GM19438 (cell line): ENCODE results near the gene WDR27.
"Not testable (repeated sequence)": the region's sequence is repeated elsewhere in the genome, so short reads cannot be mapped to it uniquely, and the experiment has no call there.

Source experiments
- ATAC-seq: cut with Tn5 transposase; IDR thresholded peaks from one replicate; pipeline ENCODE4 v1.9.1; 2021; ENCODE audit warnings: low read depth; ENCODE audit not compliant: unreplicated experiment

The WDR27 gene

DNA sequence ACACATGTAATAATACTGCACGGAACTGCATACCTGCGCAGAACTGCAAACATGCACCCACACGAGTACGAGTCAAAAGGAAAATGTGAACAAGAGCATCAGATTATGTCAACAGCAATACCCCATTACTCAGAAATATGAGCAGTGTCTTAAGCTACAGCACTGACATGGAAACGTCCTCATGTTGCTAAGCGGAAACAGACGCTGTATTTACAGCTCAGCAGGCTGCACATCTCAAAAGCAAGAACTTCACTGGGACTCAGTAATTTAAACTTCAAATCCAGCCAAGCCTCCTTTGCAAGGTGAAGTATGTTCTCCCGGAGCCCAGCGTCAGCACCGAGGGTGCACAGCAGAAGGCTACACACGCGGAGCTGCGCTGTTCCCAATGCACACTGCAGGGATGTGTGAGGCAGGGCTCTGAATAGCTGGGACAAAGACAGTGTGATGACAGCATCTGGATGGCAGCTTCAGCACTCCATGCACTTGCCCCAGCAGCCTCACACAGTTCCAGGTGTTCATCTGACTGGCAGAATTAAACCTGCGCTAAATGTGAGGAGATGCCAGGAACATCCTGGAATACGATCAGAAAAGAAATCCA is 202.8 kb downstream of the WDR27 start:
- no peak for ATAC-seq

DNA sequence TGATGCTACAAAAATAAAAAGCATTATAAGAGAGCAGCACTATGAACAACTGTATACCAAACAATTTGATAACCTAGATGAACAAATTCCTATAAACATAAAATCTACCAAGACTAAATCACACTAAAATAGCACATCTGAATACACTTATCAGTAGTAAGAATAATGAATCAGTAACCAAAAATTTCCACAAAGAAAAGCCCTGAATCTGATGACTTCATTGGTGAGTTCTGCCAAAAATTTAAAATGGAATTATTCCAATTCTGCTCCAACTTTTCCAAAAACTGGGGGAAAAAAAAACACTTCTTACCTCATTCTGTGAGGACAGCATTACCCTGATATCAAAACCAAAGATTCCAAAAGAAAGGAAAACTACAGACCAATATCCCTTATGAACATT is 206.2 kb downstream of the WDR27 start:
- no peak for ATAC-seq

DNA sequence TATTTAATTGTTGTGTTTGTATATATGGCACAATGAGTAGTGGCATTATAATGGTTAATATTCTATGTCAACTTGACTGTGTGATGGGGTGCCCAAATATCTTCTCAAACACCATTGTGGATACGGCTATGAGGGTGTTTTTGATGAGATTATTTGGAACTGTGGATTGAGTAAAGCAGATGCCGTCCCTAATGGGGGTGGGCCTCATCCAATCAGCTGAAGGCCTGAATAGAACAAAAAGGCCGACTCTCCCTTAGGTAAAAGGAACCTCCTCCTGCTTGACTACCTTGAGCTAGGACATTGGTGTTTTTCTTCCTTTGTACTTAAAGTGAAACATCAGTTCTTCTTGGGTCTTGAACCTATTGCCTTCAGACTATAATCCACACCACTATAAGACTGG is 207.8 kb downstream of the WDR27 start:
- no peak for ATAC-seq

DNA sequence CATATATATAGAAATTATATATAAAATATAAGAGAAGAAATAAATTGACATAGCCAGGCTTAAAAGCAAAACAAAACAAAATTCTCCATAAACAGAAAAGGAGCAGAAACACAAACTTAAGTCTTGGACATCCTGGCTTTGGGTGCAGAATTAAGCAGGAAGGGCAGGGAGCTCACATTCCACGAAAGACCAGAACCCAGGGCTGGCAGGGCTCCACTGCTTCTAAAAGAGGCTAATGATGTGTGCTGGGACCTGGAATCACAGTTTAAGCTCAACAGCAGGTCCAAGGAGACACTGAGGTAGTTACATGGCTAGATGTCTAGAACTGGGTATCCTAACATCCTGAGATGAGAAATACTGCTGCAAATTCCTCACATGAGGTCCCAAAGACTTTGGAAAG is 210.3 kb downstream of the WDR27 start:
- ATAC-seq = no peak

DNA sequence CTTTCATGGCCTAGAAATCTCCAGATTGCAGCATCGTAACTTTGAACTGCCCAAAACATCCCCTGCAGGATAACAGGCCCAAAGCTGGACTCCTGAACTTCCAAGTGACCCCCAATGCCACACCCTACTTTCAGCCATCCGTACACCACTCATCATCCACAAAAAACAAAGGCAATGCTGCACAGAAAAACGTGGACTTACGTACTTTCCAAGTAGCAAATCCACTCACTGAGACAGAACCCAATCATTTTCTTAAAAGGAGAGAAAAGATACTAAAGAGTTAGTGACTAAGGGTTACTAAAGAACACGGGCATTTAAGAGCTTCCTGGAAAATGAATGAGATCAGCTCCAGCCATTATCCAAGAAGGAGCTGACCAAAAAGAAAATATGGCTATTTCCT is 211.0 kb downstream of the WDR27 start:
- ATAC-seq = no peak

DNA sequence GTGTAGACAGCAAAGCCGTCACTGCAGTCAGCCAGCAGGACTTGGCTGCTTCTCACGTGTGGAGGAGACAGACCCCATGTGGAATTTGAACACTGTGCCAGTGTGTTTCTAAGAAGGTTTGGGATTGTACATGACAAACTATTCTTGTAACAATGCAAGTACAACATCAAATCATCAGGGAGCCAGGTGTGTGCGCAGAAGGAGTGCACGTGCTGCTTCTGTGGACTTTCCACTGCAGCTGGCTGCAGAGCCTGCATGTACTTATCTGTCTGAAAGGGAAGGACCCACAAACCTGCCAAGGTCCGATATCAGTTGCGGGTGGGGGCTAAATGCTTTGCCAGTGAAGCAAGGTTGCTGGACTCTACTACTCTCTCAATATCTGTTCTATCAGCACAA is 211.6 kb downstream of the WDR27 start:
- no peak for ATAC-seq

DNA sequence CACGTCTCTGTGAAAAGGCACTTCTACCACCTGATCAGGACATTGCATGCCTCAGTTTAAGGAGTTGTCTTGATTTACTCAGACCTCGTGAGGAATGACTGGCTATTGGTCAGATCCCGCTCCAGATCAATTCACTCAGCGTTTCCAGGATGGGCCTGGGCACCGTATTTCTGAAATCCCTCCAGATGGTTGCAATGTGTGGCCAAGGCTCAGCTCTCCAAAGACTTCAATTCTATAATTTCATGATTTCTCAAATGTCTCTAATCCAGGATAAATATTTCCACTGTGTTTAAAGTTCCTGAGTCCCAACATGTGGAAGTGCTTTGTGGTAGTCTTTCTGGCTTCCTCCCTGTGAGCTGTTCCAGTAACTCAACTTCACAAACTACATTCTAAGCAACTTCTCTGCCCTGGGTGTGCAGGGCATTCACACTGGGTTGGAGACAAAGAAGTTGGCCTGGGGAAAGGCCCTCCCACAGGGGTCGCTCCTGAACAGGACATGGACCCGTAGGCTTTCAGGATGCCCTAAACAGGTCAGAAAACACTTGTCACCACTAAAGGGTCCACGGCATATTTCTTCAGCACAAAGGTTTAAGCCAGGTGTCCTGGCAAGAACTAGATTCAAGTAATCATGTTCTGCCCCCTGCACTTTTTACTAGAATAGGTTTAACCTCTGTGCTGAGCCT is 212.1 kb downstream of the WDR27 start:
- ATAC-seq = no peak

DNA sequence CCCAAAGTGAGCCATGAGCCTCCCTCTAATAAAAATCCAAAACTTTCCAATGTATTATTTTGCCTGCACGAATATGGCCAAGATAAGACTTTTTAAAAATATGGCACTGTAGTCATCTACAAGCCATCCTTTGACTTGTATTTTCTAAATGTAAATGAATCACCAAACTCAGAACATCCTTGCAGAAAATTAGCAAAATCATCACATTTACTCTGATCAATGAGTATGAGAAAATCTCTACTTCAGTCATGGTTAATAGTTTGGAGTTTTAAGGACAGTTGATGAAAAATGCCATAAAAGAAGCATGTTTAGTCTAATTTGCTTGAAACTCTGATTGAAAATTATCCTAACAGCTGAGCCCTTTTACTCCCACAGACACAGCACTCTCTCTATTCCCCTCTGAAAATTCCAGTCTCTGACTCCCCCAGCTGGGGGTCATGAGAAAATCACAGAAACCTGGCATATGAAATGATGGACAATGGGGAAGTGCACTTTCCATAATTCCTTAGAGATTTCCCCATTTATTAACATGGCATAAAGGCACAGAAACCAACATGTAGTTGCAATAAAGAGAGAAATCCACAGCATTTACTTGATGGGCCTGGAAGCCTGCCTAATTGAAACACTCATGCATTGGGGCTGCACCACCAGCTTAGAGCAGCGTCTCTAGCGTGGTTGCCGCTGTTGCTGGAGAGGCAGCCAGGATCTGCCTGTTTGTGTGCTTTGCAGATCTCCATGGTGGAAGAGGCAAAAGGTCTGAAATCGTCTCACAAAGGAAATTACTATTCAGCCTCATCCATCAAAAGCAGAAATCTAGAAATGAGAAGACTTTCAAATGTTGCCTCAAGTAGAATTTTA is 214.0 kb downstream of the WDR27 start:
- no peak for ATAC-seq

DNA sequence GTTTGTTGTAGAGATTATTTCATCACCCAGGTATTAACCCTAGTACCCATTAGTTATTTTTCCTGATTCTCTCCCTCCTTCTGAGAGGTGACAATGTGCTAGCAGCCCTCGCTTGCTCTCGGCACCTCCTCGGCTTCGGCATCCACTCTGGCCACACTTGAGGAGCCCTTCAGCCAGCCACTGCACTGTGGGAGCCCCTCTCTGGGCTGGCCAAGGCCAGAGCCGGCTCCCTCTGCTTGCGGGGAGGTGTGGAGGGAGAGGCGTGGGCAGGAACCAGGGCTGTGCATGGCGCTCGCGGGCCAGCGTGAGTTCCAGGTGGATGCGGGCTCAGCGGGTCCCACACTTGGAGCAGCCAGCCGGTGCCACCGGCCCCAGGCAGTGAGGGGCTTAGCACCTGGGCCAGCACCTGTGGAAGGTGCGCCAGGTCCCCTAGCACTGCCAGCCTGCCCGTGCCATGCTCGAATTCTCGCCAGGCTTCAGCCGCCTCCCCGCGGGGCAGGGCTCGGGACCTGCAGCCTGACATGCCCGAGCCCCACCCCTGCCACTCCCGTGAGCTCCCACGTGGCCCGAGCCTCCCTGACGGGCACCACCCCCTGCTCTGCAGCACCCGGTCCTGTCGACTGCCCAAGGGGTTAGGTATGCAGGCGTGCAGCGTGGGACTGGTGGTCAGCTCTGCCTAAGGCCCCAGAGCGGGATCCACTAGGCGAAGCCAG is 221.9 kb downstream of the WDR27 start:
- ATAC-seq = no peak

DNA sequence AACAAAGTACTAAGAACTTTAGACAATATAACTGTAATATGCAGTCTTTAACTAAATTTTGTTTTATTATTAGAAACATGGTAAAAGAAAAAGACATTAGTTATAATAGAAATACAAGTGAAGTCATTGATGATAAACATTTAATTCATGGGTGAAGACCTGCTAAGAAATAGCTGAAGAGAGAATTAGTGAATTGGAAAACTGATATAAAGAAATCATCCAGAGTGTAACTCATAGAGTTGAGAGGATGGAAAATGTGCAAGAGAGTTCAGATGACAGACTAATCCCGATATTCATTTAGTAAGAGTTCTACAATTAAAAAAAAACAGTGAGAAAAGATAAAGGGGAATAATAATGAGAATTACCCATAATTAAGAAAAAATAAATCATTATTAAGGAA is 227.5 kb downstream of the WDR27 start:
- no peak for ATAC-seq

DNA sequence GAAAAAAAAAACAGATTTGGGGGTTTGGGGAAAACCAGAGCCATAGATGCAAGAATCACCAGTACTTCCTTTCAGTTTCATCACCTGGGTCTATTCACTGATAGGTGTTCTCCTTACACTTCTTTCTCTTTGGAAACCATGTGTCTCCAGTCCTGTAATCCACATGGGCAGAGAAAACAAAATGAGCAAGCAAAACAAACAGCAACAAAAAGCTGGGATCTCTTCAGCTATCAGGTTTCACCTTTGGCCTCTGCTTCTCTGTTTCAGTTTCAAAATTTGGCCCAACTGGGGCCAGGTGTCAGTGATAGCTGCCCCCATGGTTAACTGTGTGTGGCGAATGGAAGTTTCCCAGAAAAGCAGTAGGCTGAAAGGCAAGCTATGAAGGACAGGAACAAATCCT is 228.2 kb downstream of the WDR27 start:
- ATAC-seq = peak; percentile 94

DNA sequence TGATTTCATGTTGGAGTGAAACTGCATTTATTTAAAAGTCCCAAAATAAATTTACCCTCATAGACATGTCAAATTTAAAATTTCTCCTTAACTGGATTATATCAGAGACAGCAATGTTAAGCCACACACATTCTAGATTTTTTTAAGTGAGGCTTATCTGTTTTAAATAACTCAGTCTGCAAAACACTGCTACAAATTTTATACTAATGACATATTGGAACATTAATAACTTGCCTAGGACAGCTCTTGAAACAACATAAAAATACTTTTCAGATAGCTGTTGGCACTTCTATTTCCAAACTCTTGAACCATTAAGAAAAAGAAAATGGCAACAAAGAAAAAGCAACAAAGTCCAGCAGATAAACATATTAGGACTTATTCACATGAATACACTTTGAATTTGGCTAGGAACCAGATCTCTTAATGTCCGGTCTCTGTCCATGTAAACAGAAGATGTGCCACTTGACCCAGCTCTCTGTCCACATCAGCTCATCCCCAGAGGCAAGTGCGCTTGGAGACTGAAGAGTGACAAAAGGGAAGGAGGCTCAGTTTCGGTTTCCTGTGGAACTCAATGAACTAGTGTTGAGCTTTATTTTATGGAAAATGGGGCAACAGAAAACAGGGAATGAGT is 228.9 kb downstream of the WDR27 start:
- ATAC-seq = no peak

DNA sequence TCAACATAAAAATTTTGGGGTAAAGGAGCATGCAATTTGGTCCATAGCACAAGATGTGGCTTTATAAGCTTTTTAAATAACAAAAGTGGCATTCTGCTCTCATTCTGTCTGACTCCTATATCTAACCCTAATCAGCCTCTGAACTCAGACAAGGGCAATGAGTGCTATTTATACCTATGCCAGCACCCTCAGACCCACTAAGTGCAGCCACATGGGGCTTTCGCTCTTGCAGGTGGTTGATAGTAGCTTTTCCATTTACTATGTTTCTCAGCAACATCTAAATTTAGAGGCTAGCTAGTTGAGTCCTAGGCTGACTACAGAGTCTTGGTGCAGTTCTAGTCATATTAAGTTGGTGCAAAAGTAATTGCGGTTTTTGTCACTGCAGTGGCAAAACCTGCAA is 231.0 kb downstream of the WDR27 start:
- ATAC-seq = no peak

DNA sequence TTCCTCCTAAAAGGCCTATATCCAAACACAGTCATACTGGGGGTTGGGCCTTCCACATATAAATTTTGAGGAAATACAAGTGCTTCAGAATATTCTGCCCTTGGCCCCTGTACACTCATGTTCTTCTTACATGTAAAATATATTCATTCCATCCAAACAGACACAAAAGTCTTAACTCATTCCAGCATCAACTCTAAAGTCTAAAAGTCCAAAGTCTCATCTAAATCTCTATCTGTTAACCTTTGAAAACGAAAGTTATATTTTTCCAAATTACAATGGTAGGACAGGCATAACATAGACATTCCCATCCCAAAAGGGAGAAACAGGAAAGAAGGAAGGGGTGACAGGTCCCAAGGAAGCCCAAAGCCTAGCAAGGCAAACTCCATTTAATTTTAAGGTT is 232.8 kb downstream of the WDR27 start:
- no peak for ATAC-seq

DNA sequence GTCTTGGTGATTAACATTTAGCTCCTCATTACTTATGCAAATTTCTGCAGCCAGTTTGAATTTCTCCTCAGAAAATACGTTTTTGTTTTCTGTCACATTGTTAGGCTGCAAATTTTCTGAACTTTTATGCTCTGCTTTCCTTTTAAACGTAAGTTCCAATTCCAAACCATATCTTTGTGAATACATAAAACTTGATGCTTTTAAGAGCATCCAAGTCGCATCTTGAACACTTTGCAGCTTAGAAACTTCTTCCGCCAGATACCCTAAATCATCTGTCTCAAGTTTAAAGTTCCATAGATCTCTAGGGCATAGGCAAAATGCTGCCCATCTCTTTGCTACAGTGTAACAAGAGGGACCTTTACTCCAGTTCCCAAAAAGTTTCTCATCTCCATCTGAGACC is 234.1 kb downstream of the WDR27 start:
- not testable (repeated sequence) for ATAC-seq

DNA sequence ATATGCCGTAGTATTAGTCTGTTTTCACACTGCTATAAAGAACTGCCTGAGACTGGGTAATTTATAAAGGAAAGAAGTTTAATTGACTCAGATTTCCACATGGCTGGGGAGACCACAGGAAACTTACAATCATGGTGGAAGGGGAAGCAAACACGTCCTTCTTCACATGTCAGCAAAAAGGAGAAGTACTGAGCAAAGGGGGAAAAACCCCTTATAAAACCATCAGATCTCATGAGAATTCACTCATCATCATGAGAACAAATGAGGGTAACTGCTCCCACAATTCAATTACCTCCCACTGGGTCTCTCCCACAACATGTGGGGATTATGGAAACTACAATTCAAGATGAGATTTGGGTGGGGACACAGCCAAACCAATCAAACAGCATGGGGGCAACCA is 235.6 kb downstream of the WDR27 start:
- not testable (repeated sequence) for ATAC-seq

DNA sequence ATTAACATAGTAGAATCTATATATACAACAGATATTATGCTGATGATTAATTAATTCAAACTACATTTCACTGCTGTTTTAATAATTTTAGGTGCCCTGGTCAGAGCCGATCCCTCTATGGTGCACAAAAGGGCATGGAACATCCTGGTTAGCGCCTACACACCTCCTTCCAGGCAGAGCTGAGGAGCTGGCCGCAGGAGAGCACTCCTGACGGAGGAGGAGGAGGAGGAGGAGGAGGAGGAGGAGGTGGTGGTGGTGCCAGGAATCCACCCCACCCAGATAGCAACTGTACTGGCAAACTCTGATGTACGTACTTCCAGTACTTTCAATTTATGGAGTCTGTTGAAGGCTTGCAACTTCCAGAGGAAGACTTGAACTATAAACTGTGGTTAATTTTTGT is 244.1 kb downstream of the WDR27 start:
- ATAC-seq = no peak

DNA sequence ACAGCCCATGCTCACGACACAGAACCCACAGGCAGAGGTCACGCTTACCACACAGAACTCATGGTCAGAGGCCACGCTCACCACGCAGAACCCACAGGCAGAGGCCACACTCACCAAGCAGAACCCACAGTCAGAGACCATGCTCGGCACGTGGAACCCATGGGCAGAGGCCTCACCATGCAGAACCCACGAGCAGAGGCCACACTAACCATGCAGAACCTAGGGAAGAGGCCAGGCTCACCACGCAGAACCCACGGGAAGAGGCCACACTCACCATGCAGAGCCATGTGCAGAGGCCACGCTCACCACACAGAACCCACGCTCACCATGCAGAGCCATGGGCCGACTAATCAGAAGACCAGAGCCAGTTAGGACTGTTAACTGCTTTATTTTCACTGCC is 245.0 kb downstream of the WDR27 start:
- ATAC-seq = no peak

DNA sequence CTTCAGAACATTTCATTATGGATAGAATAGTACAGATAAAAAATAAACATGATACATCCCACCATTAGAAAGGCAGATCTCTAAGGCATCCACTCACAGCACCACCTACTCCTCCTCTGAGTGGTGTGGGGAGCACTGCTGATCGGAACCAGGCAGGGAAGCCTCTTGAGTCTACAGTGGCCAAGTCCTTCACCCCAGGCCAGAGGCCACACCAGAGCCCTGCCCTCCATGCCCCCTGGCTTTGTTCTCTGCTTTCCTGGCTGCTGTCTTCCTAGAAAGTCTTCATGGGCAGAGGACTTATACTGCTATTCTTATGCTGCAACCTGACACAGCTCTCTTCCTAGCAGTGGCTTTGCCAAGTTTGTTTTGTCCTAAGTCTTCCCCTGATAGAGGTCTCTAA is 246.4 kb downstream of the WDR27 start:
- ATAC-seq = no peak

DNA sequence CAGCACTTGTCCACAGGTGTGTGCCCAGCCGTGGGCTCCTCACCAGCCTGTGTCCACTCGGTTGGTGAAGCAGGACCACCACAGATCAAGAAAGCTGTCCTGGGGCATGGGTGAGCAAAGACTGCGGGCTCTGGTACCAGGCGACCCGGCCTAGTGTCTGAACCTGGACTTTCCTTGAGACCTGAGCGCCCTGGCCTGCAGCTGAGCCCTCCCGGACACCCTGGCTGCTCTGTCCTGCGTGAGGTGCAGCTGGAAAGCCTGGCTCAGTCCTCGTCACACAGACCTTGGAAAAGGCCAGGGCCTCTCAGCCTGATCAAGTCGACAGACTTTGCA is 247.0 kb downstream of the WDR27 start:
- ATAC-seq = no peak
